ENCODE measurements around the gene STEAP2.
"Not testable (repeated sequence)": the region's sequence is repeated elsewhere in the genome, so short reads cannot be mapped to it uniquely, and the experiment has no call there.

Gene STEAP2

GRCh38 chr7:90238583-90238982, 27.0 kb downstream of the STEAP2 start:
- no peak for DNase-seq

- no peak for DNase-seq
Observed at GRCh38 chr7:90239050-90239449, 27.5 kb downstream of the STEAP2 start.

- DNase-seq: no peak
Observed at GRCh38 chr7:90239625-90240228, 28.2 kb downstream of the STEAP2 start.

GRCh38 chr7:90242369-90243168, 31.0 kb downstream of the STEAP2 start:
- no peak for DNase-seq

GRCh38 chr7:90243556-90243955, 32.0 kb downstream of the STEAP2 start:
- DNase-seq: no peak

- DNase-seq: no peak
Observed at GRCh38 chr7:90244565-90244908, 33.0 kb downstream of the STEAP2 start.

GRCh38 chr7:90244909-90245851, 33.6 kb downstream of the STEAP2 start, which contains the start of gene CFAP69:
Gene CFAP69 (plus strand): TSS chr7:90245174. CDS start chr7:90245425, 251 bp downstream.
- DNase-seq: peak; percentile 92

GRCh38 chr7:90246171-90246570, 34.6 kb downstream of the STEAP2 start:
- DNase-seq: no peak

- no peak for DNase-seq
Observed at GRCh38 chr7:90248706-90249105, 37.2 kb downstream of the STEAP2 start.

- no peak for DNase-seq
Observed at GRCh38 chr7:90250601-90251303, 39.2 kb downstream of the STEAP2 start.

- DNase-seq: no peak
Observed at GRCh38 chr7:90251304-90251635, 39.7 kb downstream of the STEAP2 start.

- not testable (repeated sequence) for DNase-seq
Observed at GRCh38 chr7:90256011-90256410, 44.5 kb downstream of the STEAP2 start.

- no peak for DNase-seq
Observed at GRCh38 chr7:90256778-90257177, 45.2 kb downstream of the STEAP2 start.

- DNase-seq: no peak
Observed at GRCh38 chr7:90261441-90261840, 49.9 kb downstream of the STEAP2 start.

- DNase-seq: no peak
Observed at GRCh38 chr7:90262438-90262837, 50.9 kb downstream of the STEAP2 start.

- no peak for DNase-seq
Observed at GRCh38 chr7:90266808-90267207, 55.3 kb downstream of the STEAP2 start.

GRCh38 chr7:90267263-90267858, 55.8 kb downstream of the STEAP2 start:
- no peak for DNase-seq

- no peak for DNase-seq
Observed at GRCh38 chr7:90269163-90269562, 57.6 kb downstream of the STEAP2 start.

- no peak for DNase-seq
Observed at GRCh38 chr7:90270431-90271178, 59.1 kb downstream of the STEAP2 start.

- no peak for DNase-seq
Observed at GRCh38 chr7:90271753-90272152, 60.2 kb downstream of the STEAP2 start.

- DNase-seq: no peak
Observed at GRCh38 chr7:90272242-90272641, 60.7 kb downstream of the STEAP2 start.

GRCh38 chr7:90274161-90274560, 62.6 kb downstream of the STEAP2 start:
- DNase-seq: no peak
